ENCODE data around the gene PAPPA2.

GRCh38 chr1:176434234-176434633 is 28.7 kb upstream of the PAPPA2 start:
- TF ChIP-seq, protein P1, sequence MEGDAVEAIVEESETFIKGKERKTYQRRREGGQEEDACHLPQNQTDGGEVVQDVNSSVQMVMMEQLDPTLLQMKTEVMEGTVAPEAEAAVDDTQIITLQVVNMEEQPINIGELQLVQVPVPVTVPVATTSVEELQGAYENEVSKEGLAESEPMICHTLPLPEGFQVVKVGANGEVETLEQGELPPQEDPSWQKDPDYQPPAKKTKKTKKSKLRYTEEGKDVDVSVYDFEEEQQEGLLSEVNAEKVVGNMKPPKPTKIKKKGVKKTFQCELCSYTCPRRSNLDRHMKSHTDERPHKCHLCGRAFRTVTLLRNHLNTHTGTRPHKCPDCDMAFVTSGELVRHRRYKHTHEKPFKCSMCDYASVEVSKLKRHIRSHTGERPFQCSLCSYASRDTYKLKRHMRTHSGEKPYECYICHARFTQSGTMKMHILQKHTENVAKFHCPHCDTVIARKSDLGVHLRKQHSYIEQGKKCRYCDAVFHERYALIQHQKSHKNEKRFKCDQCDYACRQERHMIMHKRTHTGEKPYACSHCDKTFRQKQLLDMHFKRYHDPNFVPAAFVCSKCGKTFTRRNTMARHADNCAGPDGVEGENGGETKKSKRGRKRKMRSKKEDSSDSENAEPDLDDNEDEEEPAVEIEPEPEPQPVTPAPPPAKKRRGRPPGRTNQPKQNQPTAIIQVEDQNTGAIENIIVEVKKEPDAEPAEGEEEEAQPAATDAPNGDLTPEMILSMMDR (conservative IDR thresholded peaks at IDR 0.05; ENCODE audit: low read length) = no peak
- TF ChIP-seq EZH2phosphoT487 (IDR thresholded peaks at IDR 0.05; ENCODE audit: borderline replicate concordance, low read depth, low read length) = no peak

All from OCI-LY7 (cell line).